ENCODE measurements around the gene B4GALT2. TPM values are rescaled to one million over a fixed set of nuclear protein-coding genes. Genes with fewer than 3 reads are reported as not detected.

Gene B4GALT2
- total RNA-seq, 1 experiment from 2014 or later, result 76.8 TPM

DNA sequence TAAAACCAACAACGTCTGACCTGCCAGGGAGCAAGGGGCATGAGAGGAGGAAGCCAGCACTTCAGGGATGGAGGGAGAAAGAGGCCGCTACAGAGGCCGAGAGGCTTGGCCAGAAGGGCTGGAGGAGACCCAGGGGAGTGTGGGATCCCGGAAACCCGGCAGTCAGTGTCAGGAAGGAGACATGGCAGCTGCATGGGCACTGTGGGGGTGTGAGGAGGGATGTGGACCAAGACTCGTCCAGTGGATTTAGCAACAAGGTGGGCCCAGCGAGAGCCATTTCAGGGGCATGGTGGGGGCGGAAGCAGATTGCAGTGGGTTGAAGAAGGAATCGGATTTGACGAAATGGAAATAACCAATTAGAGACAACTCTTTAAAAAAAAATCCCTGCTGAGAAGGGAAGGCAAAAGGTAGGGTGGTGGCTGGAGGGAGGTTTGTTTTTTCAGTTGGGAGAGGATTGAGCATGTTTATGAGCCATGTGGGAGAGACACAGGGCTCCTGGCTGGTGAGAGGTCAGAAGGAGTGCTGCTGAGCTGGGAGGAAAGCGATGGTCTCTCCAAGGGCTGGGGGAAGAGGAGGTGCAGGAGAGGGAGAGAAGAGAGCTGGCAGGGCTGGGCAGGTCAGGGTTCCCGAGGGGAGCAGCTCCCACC, 4.4 kb downstream of the B4GALT2 start:
- Histone ChIP-seq H3K79me2 (ENCODE audit: insufficient read depth, low read length) (peaks cover 45% of the 10 kb centered on the region), H3K9me2 (ENCODE audit: insufficient read depth) (no peaks in the 10 kb centered on the region), H3K4me1 (ENCODE audit: control insufficient read depth in 1 of 2, insufficient read depth in 2 of 2, low read length in 2 of 2) (peaks cover 4 to 17% of the 10 kb centered on the region in 2 experiments; a peak in 3 of 4 replicates), H3K4me3 (replicated peaks in 1 of 2; ENCODE audit: low read depth in 1 of 2, low read length in 2 of 2) (no peak overlapping the region), H2AFZ (ENCODE audit: low read depth, low read length, poor library complexity, severe bottlenecking) (no peak overlapping the region), H3K9ac (ENCODE audit: low read length) (no peak overlapping the region), H3K27me3 (ENCODE audit: insufficient read depth, low read length) (no peaks in the 10 kb centered on the region), H3K27ac (ENCODE audit: low read depth, low read length) (no peak overlapping the region), H4K20me1 (ENCODE audit: insufficient read depth) (no peaks in the 10 kb centered on the region), H3K4me2 (ENCODE audit: low read length) (no peak overlapping the region), H3K9me3 (ENCODE audit: control insufficient read depth in 1 of 2, insufficient read depth in 1 of 2, low read depth in 1 of 2, low read length in 2 of 2) (no peaks in the 10 kb centered on the region), H3K36me3 (ENCODE audit: control insufficient read depth in 1 of 2, insufficient read depth in 2 of 2, low read length in 2 of 2) (peaks cover 6 to 49% of the 10 kb centered on the region in 2 experiments; a peak in 2 of 4 replicates)
- CTCF ChIA-PET, result no interaction called here
- intact Hi-C loops (cut with micrococcal nuclease), result no loop called here
- DNase-seq (ENCODE audit: low read depth, low spot score), result no peak
- no TSS peak for BruUV-seq (replicated peaks)
- RAD21 ChIA-PET (ENCODE audit: low non-redundant PET in 1 of 2, low total read pairs in 2 of 2, uncharacterized antibody in 2 of 2, unreplicated experiment in 2 of 2), result no interaction called here
- no peak for TF ChIP-seq POLR2AphosphoS5 (IDR thresholded peaks at IDR 0.05; ENCODE audit: low read depth, low read length)
- TF ChIP-seq, protein P1, sequence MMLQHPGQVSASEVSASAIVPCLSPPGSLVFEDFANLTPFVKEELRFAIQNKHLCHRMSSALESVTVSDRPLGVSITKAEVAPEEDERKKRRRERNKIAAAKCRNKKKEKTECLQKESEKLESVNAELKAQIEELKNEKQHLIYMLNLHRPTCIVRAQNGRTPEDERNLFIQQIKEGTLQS (IDR thresholded peaks at IDR 0.05), result no peak
- TF ChIP-seq SRF (IDR thresholded peaks at IDR 0.05; ENCODE audit: low read depth), result no peak
- TF ChIP-seq CBX3 (IDR thresholded peaks at IDR 0.05; ENCODE audit: low read depth), result no peak
- no peak for TF ChIP-seq JUND (IDR thresholded peaks at IDR 0.05)
- TF ChIP-seq SP1 (IDR thresholded peaks at IDR 0.05; ENCODE audit: low read depth), result no peak
- TF ChIP-seq TCF7L2 (IDR thresholded peaks at IDR 0.05; ENCODE audit: borderline replicate concordance, extremely low read depth, insufficient read depth, insufficient read length), result no peak
- TF ChIP-seq POLR2A (IDR thresholded peaks at IDR 0.05; ENCODE audit: borderline replicate concordance, extremely low read depth, insufficient read depth, insufficient read length), result no peak
- TF ChIP-seq, protein P2, sequence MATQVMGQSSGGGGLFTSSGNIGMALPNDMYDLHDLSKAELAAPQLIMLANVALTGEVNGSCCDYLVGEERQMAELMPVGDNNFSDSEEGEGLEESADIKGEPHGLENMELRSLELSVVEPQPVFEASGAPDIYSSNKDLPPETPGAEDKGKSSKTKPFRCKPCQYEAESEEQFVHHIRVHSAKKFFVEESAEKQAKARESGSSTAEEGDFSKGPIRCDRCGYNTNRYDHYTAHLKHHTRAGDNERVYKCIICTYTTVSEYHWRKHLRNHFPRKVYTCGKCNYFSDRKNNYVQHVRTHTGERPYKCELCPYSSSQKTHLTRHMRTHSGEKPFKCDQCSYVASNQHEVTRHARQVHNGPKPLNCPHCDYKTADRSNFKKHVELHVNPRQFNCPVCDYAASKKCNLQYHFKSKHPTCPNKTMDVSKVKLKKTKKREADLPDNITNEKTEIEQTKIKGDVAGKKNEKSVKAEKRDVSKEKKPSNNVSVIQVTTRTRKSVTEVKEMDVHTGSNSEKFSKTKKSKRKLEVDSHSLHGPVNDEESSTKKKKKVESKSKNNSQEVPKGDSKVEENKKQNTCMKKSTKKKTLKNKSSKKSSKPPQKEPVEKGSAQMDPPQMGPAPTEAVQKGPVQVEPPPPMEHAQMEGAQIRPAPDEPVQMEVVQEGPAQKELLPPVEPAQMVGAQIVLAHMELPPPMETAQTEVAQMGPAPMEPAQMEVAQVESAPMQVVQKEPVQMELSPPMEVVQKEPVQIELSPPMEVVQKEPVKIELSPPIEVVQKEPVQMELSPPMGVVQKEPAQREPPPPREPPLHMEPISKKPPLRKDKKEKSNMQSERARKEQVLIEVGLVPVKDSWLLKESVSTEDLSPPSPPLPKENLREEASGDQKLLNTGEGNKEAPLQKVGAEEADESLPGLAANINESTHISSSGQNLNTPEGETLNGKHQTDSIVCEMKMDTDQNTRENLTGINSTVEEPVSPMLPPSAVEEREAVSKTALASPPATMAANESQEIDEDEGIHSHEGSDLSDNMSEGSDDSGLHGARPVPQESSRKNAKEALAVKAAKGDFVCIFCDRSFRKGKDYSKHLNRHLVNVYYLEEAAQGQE (IDR thresholded peaks at IDR 0.05; ENCODE audit: low read depth), result no peak
- TF ChIP-seq ELF1 (IDR thresholded peaks at IDR 0.05; ENCODE audit: borderline replicate concordance, low read depth), result no peak
- TF ChIP-seq SIN3A (IDR thresholded peaks at IDR 0.05; ENCODE audit: low read depth), result no peak
- TF ChIP-seq FOSL1 (IDR thresholded peaks at IDR 0.05; ENCODE audit: low read depth), result no peak
- ATAC-seq, result no peak
- POLR2A ChIA-PET, result no interaction called here

All from HCT116 (cell line).